ENCODE measurements around the gene MAP4K5.

Gene MAP4K5

GRCh38 chr14:50388256-50388931 is 144.0 kb downstream of the MAP4K5 start:
- TF ChIP-seq GATA3 (IDR thresholded peaks at IDR 0.05; ENCODE audit: low read depth, low read length) (no peak), GATA2 (IDR thresholded peaks at IDR 0.05; ENCODE audit: low read depth, low read length) (no peak)

GRCh38 chr14:50387548-50387947 is 144.8 kb downstream of the MAP4K5 start:
- TF ChIP-seq GATA3 (IDR thresholded peaks at IDR 0.05; ENCODE audit: low read depth, low read length) (no peak), GATA2 (IDR thresholded peaks at IDR 0.05; ENCODE audit: low read depth, low read length) (no peak)

- no peak for TF ChIP-seq GATA2 (IDR thresholded peaks at IDR 0.05; ENCODE audit: low read depth, low read length)
- TF ChIP-seq GATA3 (IDR thresholded peaks at IDR 0.05; ENCODE audit: low read depth, low read length), result no peak
These were observed 148.6 kb downstream of the MAP4K5 start for GRCh38 chr14:50383618-50384225.

- TF ChIP-seq GATA3 (IDR thresholded peaks at IDR 0.05; ENCODE audit: low read depth, low read length) (no peak), GATA2 (IDR thresholded peaks at IDR 0.05; ENCODE audit: low read depth, low read length) (no peak)
These were observed 150.5 kb downstream of the MAP4K5 start for GRCh38 chr14:50381823-50382287.

- TF ChIP-seq GATA3 (IDR thresholded peaks at IDR 0.05; ENCODE audit: low read depth, low read length) (no peak), GATA2 (IDR thresholded peaks at IDR 0.05; ENCODE audit: low read depth, low read length) (no peak)
These were observed 151.4 kb downstream of the MAP4K5 start for GRCh38 chr14:50381008-50381407.

- TF ChIP-seq GATA3 (IDR thresholded peaks at IDR 0.05; ENCODE audit: low read depth, low read length) (no peak), GATA2 (IDR thresholded peaks at IDR 0.05; ENCODE audit: low read depth, low read length) (no peak)
These were observed 151.9 kb downstream of the MAP4K5 start for GRCh38 chr14:50380455-50380854.

GRCh38 chr14:50379563-50379962 is 152.8 kb downstream of the MAP4K5 start:
- TF ChIP-seq GATA2 (IDR thresholded peaks at IDR 0.05; ENCODE audit: low read depth, low read length) (no peak), GATA3 (IDR thresholded peaks at IDR 0.05; ENCODE audit: low read depth, low read length) (no peak)

GRCh38 chr14:50377550-50378085 is 154.8 kb downstream of the MAP4K5 start:
- TF ChIP-seq GATA3 (IDR thresholded peaks at IDR 0.05; ENCODE audit: low read depth, low read length) (no peak), GATA2 (IDR thresholded peaks at IDR 0.05; ENCODE audit: low read depth, low read length) (no peak)

GRCh38 chr14:50375760-50376159 is 156.6 kb downstream of the MAP4K5 start:
- TF ChIP-seq GATA2 (IDR thresholded peaks at IDR 0.05; ENCODE audit: low read depth, low read length), result no peak
- no peak for TF ChIP-seq GATA3 (IDR thresholded peaks at IDR 0.05; ENCODE audit: low read depth, low read length)

- no peak for TF ChIP-seq GATA2 (IDR thresholded peaks at IDR 0.05; ENCODE audit: low read depth, low read length)
- TF ChIP-seq GATA3 (IDR thresholded peaks at IDR 0.05; ENCODE audit: low read depth, low read length), result no peak
These were observed 158.4 kb downstream of the MAP4K5 start for GRCh38 chr14:50373959-50374358.

GRCh38 chr14:50371546-50371945 is 160.8 kb downstream of the MAP4K5 start:
- no peak for TF ChIP-seq GATA3 (IDR thresholded peaks at IDR 0.05; ENCODE audit: low read depth, low read length)
- no peak for TF ChIP-seq GATA2 (IDR thresholded peaks at IDR 0.05; ENCODE audit: low read depth, low read length)

All from SH-SY5Y (cell line).